Common myeloid progenitor, CD34-positive (primary cell): ENCODE data around the gene GALNT1.

Experiments used
- CTCF ChIA-PET: fragments of 350-600 bp; sonication (Branson Sonifier 250); formaldehyde crosslinking; loops from one replicate; lab custom pipeline; 2021; ENCODE audit warnings: antibody characterized with exemption; lab: Charles Lee
- POLR2A ChIA-PET: fragments of 350-600 bp; sonication (Branson Sonifier 250); formaldehyde crosslinking; loops from one replicate; lab custom pipeline; 2021; ENCODE audit warnings: antibody characterized with exemption; lab: Charles Lee
- DNase-seq, 3 donors: peaks; one replicate each; pipeline versions ENCODE4 v3.0.0 to v3.0.0-alpha.2; 2013
- H3K27ac ChIP-seq, 2 experiments: 1 replicate in 1 of 2; 2 replicates in 1 of 2; pipeline ENCODE4 v1.7.0; 2013; ENCODE audit warnings: inconsistent platforms in 2 of 2, low read length in 2 of 2, mild to moderate bottlenecking in 2 of 2, low read depth in 1 of 2, moderate library complexity in 1 of 2; ENCODE audit not compliant: severe bottlenecking in 2 of 2, insufficient read depth in 1 of 2, poor library complexity in 1 of 2
- H3K27me3 ChIP-seq, 5 experiments: replicated peaks in 2 of 5; 1 replicate in 3 of 5; 2 replicates in 2 of 5; pipeline versions ENCODE4 v1.6.1 to v1.7.0; 2013; ENCODE audit warnings: low read length in 4 of 5, mild to moderate bottlenecking in 2 of 5, moderate library complexity in 2 of 5, inconsistent platforms in 1 of 5; ENCODE audit not compliant: insufficient read depth in 5 of 5, control insufficient read depth in 4 of 5
- H3K36me3 ChIP-seq, 4 experiments: 1 replicate in 2 of 4; 2 replicates in 2 of 4; pipeline versions ENCODE4 v1.6.1 to v1.7.0; 2013; ENCODE audit warnings: low read length in 3 of 4, control low read depth in 1 of 4, mild to moderate bottlenecking in 1 of 4; ENCODE audit not compliant: control insufficient read depth in 4 of 4, insufficient read depth in 4 of 4
- H3K4me1 ChIP-seq, 4 experiments: 1 replicate in 3 of 4; 2 replicates in 1 of 4; pipeline versions ENCODE4 v1.6.1 to v1.7.1; 2013; ENCODE audit warnings: low read length in 3 of 4, mild to moderate bottlenecking in 3 of 4, control low read depth in 1 of 4, inconsistent platforms in 1 of 4, moderate library complexity in 1 of 4; ENCODE audit not compliant: control insufficient read depth in 4 of 4, insufficient read depth in 4 of 4; ENCODE audit errors: control extremely low read depth in 1 of 4
- H3K4me3 ChIP-seq, 7 experiments: 1 replicate in 4 of 7; 2 replicates in 3 of 7; pipeline versions ENCODE4 v1.5.1 to v1.7.0; 2013; ENCODE audit warnings: mild to moderate bottlenecking in 7 of 7, low read length in 6 of 7, moderate library complexity in 6 of 7, inconsistent platforms in 2 of 7, low read depth in 2 of 7, control low read depth in 1 of 7; ENCODE audit not compliant: insufficient read depth in 4 of 7, control insufficient read depth in 1 of 7; ENCODE audit errors: extremely low read depth in 1 of 7
- H3K9me3 ChIP-seq, 5 experiments: 1 replicate in 4 of 5; 2 replicates in 1 of 5; pipeline versions ENCODE4 v1.6.1 to v1.7.1; 2013; ENCODE audit warnings: low read length in 4 of 5, mild to moderate bottlenecking in 2 of 5, inconsistent platforms in 1 of 5, low read depth in 1 of 5, moderate library complexity in 1 of 5; ENCODE audit not compliant: control insufficient read depth in 4 of 5, insufficient read depth in 2 of 5; ENCODE audit errors: control extremely low read depth in 1 of 5
- WGBS: methylation state at CpG from one replicate; pipeline ENCODE4 v1.1.5; 2013; ENCODE audit not compliant: insufficient coverage; 5-methylcytosine and 5-hydroxymethylcytosine counted together

Gene GALNT1

DNA sequence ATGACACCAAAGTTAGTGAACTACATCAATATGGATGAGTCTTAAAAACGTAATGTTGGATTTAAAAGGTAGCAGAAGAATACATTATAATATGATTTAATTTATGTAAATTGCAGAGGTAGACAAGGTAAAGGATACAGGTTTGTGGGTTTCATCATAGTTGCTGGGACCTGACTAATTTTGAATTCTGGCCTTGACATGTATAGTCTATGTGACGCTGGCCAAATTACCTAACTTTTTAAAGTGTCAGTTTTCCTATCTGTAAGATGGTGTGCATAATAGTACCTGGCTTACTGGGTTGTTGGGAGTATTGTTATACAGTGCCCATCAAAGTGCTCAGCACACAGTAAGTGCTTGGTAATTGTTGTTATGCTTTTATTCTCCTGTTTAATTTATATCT, 34.5 kb downstream of the GALNT1 start:
- CTCF ChIA-PET = interaction anchor here (1.0 to 2.2 kb wide), 4 partner anchors 10 to 90 kb away, joined by 3 to 8 read pairs (median 4); no protein-coding TSS in a partner anchor
- H3K27me3 ChIP-seq = no peaks in the 10 kb centered on the region
- peak overlapping the region; percentile 72 to 94 for H3K27ac ChIP-seq
- no peak for DNase-seq
- WGBS = no CpG with 5 or more reads among the region's 2 CpGs
- H3K4me1 ChIP-seq = peaks cover 17 to 57% (median 42%) of the 10 kb centered on the region in 4 experiments
- H3K9me3 ChIP-seq = no peaks in the 10 kb centered on the region
- POLR2A ChIA-PET = no interaction called here
- H3K36me3 ChIP-seq = no peaks in the 10 kb centered on the region
- peak overlapping the region in 4 of 7 experiments; percentile 20 to 74 (median 48) for H3K4me3 ChIP-seq

- DNase-seq = peak; percentile 88 to 98 (median 94)
- ChIA-PET CTCF (interaction anchor here (0.7 to 2.2 kb wide), 5 partner anchors 11 to 210 kb away, joined by 3 to 8 read pairs (median 4); no protein-coding TSS in a partner anchor), POLR2A (interaction anchor here (1.2 kb wide), 1 partner anchor 120 kb away, joined by 7 read pairs; no protein-coding TSS in a partner anchor)
- H3K27ac ChIP-seq = peak overlapping the region; percentile 72 to 94
- H3K4me1 ChIP-seq = peaks cover 17 to 54% (median 41%) of the 10 kb centered on the region in 4 experiments
- peak overlapping the region in 6 of 7 experiments; percentile 4 to 74 (median 54) for H3K4me3 ChIP-seq
- H3K9me3 ChIP-seq = no peaks in the 10 kb centered on the region
- WGBS = 3% methylated on average over 4 of the region's 6 CpGs
- no peaks in the 10 kb centered on the region for H3K27me3 ChIP-seq
- no peaks in the 10 kb centered on the region for H3K36me3 ChIP-seq
Measured at GRCh38 chr18:35616664-35617423, 35.3 kb downstream of the GALNT1 start.

DNA sequence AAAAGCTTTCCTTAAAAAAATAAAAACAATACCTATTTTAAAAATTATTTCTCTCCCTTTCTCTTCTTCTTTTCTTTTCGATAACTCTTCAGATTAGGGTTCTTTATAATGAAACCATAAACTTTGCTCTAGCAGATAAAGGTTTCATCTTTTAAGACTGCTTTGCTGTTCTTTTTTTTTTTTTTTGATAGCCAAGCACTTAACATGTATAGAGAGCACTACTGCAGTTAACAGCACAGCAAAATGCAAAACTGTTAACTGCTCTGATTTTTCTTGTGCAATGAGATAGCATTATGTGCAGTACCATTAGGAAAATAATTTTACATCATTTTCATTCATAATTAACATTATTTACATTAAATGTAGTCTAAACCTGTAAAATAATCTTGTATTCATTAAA, 36.3 kb downstream of the GALNT1 start:
- Histone ChIP-seq H3K36me3 (no peaks in the 10 kb centered on the region), H3K27ac (peak overlapping the region in 1 of 2 experiments; percentile 94), H3K9me3 (no peaks in the 10 kb centered on the region), H3K4me3 (no peak overlapping the region), H3K27me3 (no peaks in the 10 kb centered on the region), H3K4me1 (peaks cover 17 to 54% (median 41%) of the 10 kb centered on the region in 4 experiments)
- no peak for DNase-seq
- ChIA-PET CTCF (interaction anchor here (0.7 to 2.2 kb wide), 3 partner anchors 18 to 211 kb away, joined by 3 to 8 read pairs (median 3); no protein-coding TSS in a partner anchor), POLR2A (interaction anchor here (1.1 to 1.2 kb wide), 2 partner anchors 36 to 121 kb away, joined by 3 to 7 read pairs; no protein-coding TSS in a partner anchor)
- no CpG with 5 or more reads among the region's 1 CpG for WGBS

DNA sequence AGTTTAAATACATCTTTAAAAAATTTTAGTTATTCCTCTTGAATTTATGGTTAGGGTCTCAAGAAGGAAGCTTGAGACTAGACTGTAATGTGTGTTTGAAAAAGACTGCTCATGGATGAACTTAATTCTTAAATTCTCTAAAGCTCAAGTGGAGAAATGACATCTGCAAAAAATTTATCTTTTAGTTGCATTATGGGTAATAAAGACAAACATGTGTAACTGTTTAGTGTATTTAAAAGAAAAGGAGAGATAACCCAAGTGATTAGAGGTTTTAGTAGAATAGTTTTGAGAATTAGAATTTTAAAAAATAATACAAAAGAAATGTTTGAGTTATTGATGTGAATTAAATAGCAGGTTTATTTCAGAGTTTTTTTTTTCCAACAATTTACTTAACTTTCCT, 36.7 kb downstream of the GALNT1 start:
- no peaks in the 10 kb centered on the region for H3K36me3 ChIP-seq
- H3K27me3 ChIP-seq = no peaks in the 10 kb centered on the region
- peak overlapping the region in 1 of 2 experiments; percentile 6 for H3K27ac ChIP-seq
- CTCF ChIA-PET = no interaction called here
- POLR2A ChIA-PET = interaction anchor here (1.1 kb wide), 1 partner anchor 36 kb away, joined by 3 read pairs; no protein-coding TSS in a partner anchor
- H3K4me3 ChIP-seq = no peak overlapping the region
- no peak for DNase-seq
- peaks cover 17 to 56% (median 41%) of the 10 kb centered on the region in 4 experiments for H3K4me1 ChIP-seq
- H3K9me3 ChIP-seq = no peaks in the 10 kb centered on the region

DNA sequence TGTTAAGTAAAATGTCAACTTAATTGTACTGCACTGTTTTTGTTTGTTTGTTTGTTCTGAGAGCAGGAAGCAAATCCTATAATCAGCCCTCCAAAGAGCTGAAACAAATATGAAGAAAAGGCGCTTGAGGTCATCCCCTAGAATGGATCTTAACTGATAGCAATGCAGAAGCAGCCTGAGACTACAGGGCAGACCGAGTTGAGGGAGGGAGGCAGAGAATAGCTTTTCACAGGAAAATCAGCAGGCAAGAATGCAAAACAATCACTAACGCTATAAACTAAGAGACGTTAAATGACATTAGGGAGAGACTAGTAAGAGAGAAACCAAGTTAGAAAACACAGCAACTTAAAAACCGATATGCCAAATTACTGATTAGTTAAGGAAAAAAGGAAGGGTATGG, 37.2 kb downstream of the GALNT1 start:
- Histone ChIP-seq H3K4me1 (peaks cover 17 to 57% (median 41%) of the 10 kb centered on the region in 4 experiments), H3K27me3 (no peaks in the 10 kb centered on the region), H3K36me3 (no peaks in the 10 kb centered on the region), H3K9me3 (peaks cover 0 to 2% (median 0%) of the 10 kb centered on the region in 5 experiments), H3K27ac (no peak overlapping the region), H3K4me3 (peak overlapping the region in 1 of 7 experiments; percentile 23)
- ChIA-PET POLR2A (interaction anchor here (1.1 kb wide), 1 partner anchor 37 kb away, joined by 3 read pairs; no protein-coding TSS in a partner anchor), CTCF (interaction anchor here (1.1 kb wide), 1 partner anchor 36 kb away, joined by 3 read pairs; no protein-coding TSS in a partner anchor)
- WGBS = 80% methylated on average over 5 of the region's 5 CpGs
- DNase-seq = no peak

DNA sequence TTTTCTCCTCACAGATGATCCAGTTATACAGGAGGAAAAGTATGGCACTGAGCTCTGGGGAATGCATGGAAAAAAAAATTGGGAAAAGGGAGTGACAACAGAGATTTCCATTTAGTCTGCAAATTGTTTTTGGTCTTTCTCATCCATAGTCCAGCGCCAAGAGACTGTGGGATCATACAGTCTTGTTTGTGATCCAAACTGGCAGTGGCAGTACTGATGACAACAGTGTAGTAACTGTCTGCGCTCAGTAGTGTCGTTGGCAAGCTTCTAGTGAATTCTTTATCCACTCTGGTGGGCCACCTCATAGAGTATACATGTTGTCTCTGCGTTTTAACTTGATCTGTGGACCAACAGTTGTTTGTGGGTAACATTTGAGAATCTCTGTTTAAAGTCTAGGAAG, 37.9 kb downstream of the GALNT1 start:
- H3K4me3 ChIP-seq = no peak overlapping the region
- DNase-seq = no peak
- no peaks in the 10 kb centered on the region for H3K27me3 ChIP-seq
- ChIA-PET CTCF (interaction anchor here (1.1 kb wide), 1 partner anchor 36 kb away, joined by 3 read pairs; no protein-coding TSS in a partner anchor), POLR2A (no interaction called here)
- peaks cover 17 to 63% (median 42%) of the 10 kb centered on the region in 4 experiments for H3K4me1 ChIP-seq
- WGBS = 100% methylated on average over 1 of the region's 4 CpGs
- no peaks in the 10 kb centered on the region for H3K36me3 ChIP-seq
- H3K27ac ChIP-seq = no peak overlapping the region
- peaks cover 0 to 9% (median 0%) of the 10 kb centered on the region in 5 experiments for H3K9me3 ChIP-seq
